ENCODE measurements around the gene DUSP16.

The DUSP16 gene

GRCh38 chr12:12492547-12492946 lies 70.1 kb downstream of the DUSP16 start:
- H3K79me2 ChIP-seq (ENCODE audit: insufficient read depth, low read depth) = no peaks in the 10 kb centered on the region; the same call in 1 of the 2 replicates
- no peak overlapping the region for H3K27ac ChIP-seq
- H3K27me3 ChIP-seq (ENCODE audit: insufficient read depth, low read depth) = no peaks in the 10 kb centered on the region

GRCh38 chr12:12491606-12492005 lies 71.1 kb downstream of the DUSP16 start:
- Histone ChIP-seq H3K27ac (no peak overlapping the region), H4K20me1 (ENCODE audit: insufficient read depth) (no peaks in the 10 kb centered on the region), H2AFZ (ENCODE audit: low read depth) (no peak overlapping the region), H3K9ac (no peak overlapping the region), H3K79me2 (ENCODE audit: insufficient read depth, low read depth) (no peaks in the 10 kb centered on the region; the same call in 1 of the 2 replicates), H3K36me3 (ENCODE audit: insufficient read depth) (no peaks in the 10 kb centered on the region), H3K27me3 (ENCODE audit: insufficient read depth, low read depth) (no peaks in the 10 kb centered on the region), H3K4me3 (IDR thresholded peaks at IDR 0.05; ENCODE audit: insufficient read depth, low read depth, low read length) (no peak overlapping the region), H3K4me1 (ENCODE audit: low read depth, poor library complexity, severe bottlenecking) (no peaks in the 10 kb centered on the region), H3K4me2 (no peak overlapping the region)
- no peak for TF ChIP-seq CTCF (conservative IDR thresholded peaks at IDR 0.05; ENCODE audit: low read depth, low read length)

More at GRCh38 chr12:12492547-12492946, 70.1 kb downstream of the DUSP16 start:
- Histone ChIP-seq H3K4me3 (IDR thresholded peaks at IDR 0.05; ENCODE audit: insufficient read depth, low read depth, low read length) (no peak overlapping the region), H3K9ac (no peak overlapping the region), H3K4me2 (no peak overlapping the region), H4K20me1 (ENCODE audit: insufficient read depth) (no peaks in the 10 kb centered on the region), H2AFZ (ENCODE audit: low read depth) (no peak overlapping the region), H3K4me1 (ENCODE audit: low read depth, poor library complexity, severe bottlenecking) (no peaks in the 10 kb centered on the region), H3K36me3 (ENCODE audit: insufficient read depth) (no peaks in the 10 kb centered on the region)
- no peak for TF ChIP-seq CTCF (conservative IDR thresholded peaks at IDR 0.05; ENCODE audit: low read depth, low read length)

GRCh38 chr12:12488823-12489550 lies 73.7 kb downstream of the DUSP16 start:
- no peak overlapping the region for H3K9ac ChIP-seq
- H3K4me1 ChIP-seq (ENCODE audit: low read depth, poor library complexity, severe bottlenecking) = no peaks in the 10 kb centered on the region
- no peak overlapping the region for H3K4me3 ChIP-seq (IDR thresholded peaks at IDR 0.05; ENCODE audit: insufficient read depth, low read depth, low read length)
- H3K27me3 ChIP-seq (ENCODE audit: insufficient read depth, low read depth) = no peaks in the 10 kb centered on the region
- no peaks in the 10 kb centered on the region; the same call in 1 of the 2 replicates for H3K36me3 ChIP-seq (ENCODE audit: insufficient read depth)
- H3K4me2 ChIP-seq = no peak overlapping the region
- H3K27ac ChIP-seq = no peak overlapping the region
- TF ChIP-seq CTCF (conservative IDR thresholded peaks at IDR 0.05; ENCODE audit: low read depth, low read length) = no peak
- H3K79me2 ChIP-seq (ENCODE audit: insufficient read depth, low read depth) = no peaks in the 10 kb centered on the region; the same call in 1 of the 2 replicates
- H4K20me1 ChIP-seq (ENCODE audit: insufficient read depth) = no peaks in the 10 kb centered on the region
- H2AFZ ChIP-seq (ENCODE audit: low read depth) = no peak overlapping the region

GRCh38 chr12:12488296-12488695 lies 74.4 kb downstream of the DUSP16 start:
- no peaks in the 10 kb centered on the region for H3K4me1 ChIP-seq (ENCODE audit: low read depth, poor library complexity, severe bottlenecking)

More at GRCh38 chr12:12488296-12488695, 74.4 kb downstream of the DUSP16 start:
- no peak for TF ChIP-seq CTCF (conservative IDR thresholded peaks at IDR 0.05; ENCODE audit: low read depth, low read length)
- Histone ChIP-seq H3K36me3 (ENCODE audit: insufficient read depth) (no peaks in the 10 kb centered on the region; the same call in 1 of the 2 replicates), H4K20me1 (ENCODE audit: insufficient read depth) (no peaks in the 10 kb centered on the region), H3K4me2 (no peak overlapping the region), H2AFZ (ENCODE audit: low read depth) (no peak overlapping the region), H3K27ac (no peak overlapping the region), H3K9ac (no peak overlapping the region), H3K79me2 (ENCODE audit: insufficient read depth, low read depth) (no peaks in the 10 kb centered on the region; the same call in 1 of the 2 replicates), H3K4me3 (IDR thresholded peaks at IDR 0.05; ENCODE audit: insufficient read depth, low read depth, low read length) (no peak overlapping the region), H3K27me3 (ENCODE audit: insufficient read depth, low read depth) (no peaks in the 10 kb centered on the region)
